Thyroid gland (tissue), 4 donors: ENCODE measurements around the gene ASAP2.

Experiments
- POLR2A ChIP-seq, 2 donors: fragments of 450-650 bp; IDR thresholded peaks; one replicate each; pipeline ENCODE4 v1.6.1; 2017; ENCODE audit warnings: antibody characterized with exemption in 2 of 2, mild to moderate bottlenecking in 2 of 2, moderate library complexity in 1 of 2
- TF ChIP-seq, protein P1 (sequence below), 6 experiments: fragments of 200-600 bp in 3 of 6; fragments of 450-650 bp in 3 of 6; sonication (generic) in 3 of 6; IDR thresholded peaks; one replicate each; pipeline ENCODE4 v1.5.1; 2016 to 2019; ENCODE audit warnings: antibody characterized with exemption in 6 of 6, mild to moderate bottlenecking in 2 of 6, inconsistent platforms in 1 of 6, moderate library complexity in 1 of 6

DNA sequence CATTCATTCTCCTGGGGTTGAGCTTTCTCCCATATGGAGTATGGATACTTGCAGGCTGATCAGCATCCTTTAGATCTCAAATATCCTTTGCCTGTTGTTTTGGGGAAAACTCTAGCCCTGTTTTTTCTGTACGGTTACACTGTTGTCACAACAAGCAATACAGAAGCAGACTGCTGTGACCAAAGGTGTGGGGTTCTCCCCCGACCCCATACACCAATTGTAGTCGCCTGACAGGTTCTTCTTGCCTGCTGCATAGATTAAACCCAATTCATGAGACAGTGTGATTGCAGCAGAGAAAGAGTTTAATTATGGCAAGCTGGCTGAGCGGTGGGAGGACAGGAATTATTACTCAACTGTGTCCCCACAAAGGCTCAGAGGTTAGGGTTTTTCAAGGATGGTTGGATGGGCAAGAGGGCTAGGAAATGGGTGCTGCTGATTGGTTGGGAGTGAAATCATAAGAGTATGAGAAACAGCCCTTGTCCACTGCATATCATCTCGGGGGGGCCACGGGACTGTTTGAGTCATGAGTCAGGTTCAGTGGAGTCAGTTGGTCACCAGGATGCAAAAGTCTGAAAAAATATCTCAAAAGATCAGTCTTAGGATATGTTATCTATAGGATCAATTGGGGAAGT lies 176.1 kb downstream of the ASAP2 start:
- TF ChIP-seq, protein P1, sequence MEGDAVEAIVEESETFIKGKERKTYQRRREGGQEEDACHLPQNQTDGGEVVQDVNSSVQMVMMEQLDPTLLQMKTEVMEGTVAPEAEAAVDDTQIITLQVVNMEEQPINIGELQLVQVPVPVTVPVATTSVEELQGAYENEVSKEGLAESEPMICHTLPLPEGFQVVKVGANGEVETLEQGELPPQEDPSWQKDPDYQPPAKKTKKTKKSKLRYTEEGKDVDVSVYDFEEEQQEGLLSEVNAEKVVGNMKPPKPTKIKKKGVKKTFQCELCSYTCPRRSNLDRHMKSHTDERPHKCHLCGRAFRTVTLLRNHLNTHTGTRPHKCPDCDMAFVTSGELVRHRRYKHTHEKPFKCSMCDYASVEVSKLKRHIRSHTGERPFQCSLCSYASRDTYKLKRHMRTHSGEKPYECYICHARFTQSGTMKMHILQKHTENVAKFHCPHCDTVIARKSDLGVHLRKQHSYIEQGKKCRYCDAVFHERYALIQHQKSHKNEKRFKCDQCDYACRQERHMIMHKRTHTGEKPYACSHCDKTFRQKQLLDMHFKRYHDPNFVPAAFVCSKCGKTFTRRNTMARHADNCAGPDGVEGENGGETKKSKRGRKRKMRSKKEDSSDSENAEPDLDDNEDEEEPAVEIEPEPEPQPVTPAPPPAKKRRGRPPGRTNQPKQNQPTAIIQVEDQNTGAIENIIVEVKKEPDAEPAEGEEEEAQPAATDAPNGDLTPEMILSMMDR (IDR thresholded peaks at IDR 0.05), result no peak
- no peak for TF ChIP-seq POLR2A (IDR thresholded peaks at IDR 0.05)
